Right renal cortex interstitium (tissue), 3 donors: ENCODE data around the gene NFKB1. TPM values are rescaled to one million over a fixed set of nuclear protein-coding genes. Genes with fewer than 3 reads are reported as not detected.
"Not testable (repeated sequence)": the region's sequence is repeated elsewhere in the genome, so short reads cannot be mapped to it uniquely, and the experiment has no call there.

Experiments
- DNase-seq, 3 donors: peaks; one replicate each; pipeline ENCODE4 v3.0.0-alpha.2; 2013; ENCODE audit warnings: low read depth in 3 of 3, low spot score in 2 of 3
- polyA plus RNA-seq, 3 donors: library from polyadenylated mRNA; unstranded; fragments of 120-200 nt; gene quantifications; one replicate each; pipeline ENCODE4 v1.2.1, GENCODE V29; 2013; ENCODE audit not compliant: insufficient read length in 3 of 3

NFKB1 gene, protein sequence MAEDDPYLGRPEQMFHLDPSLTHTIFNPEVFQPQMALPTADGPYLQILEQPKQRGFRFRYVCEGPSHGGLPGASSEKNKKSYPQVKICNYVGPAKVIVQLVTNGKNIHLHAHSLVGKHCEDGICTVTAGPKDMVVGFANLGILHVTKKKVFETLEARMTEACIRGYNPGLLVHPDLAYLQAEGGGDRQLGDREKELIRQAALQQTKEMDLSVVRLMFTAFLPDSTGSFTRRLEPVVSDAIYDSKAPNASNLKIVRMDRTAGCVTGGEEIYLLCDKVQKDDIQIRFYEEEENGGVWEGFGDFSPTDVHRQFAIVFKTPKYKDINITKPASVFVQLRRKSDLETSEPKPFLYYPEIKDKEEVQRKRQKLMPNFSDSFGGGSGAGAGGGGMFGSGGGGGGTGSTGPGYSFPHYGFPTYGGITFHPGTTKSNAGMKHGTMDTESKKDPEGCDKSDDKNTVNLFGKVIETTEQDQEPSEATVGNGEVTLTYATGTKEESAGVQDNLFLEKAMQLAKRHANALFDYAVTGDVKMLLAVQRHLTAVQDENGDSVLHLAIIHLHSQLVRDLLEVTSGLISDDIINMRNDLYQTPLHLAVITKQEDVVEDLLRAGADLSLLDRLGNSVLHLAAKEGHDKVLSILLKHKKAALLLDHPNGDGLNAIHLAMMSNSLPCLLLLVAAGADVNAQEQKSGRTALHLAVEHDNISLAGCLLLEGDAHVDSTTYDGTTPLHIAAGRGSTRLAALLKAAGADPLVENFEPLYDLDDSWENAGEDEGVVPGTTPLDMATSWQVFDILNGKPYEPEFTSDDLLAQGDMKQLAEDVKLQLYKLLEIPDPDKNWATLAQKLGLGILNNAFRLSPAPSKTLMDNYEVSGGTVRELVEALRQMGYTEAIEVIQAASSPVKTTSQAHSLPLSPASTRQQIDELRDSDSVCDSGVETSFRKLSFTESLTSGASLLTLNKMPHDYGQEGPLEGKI
- polyA plus RNA-seq, result 10 to 100 TPM; 27.4 to 28.1 (median 27.6) TPM

- peak in 2 of 3 donors; percentile 32 to 51 for DNase-seq
Observed at GRCh38 chr4:102500696-102501446, at the start of gene NFKB1. Gene NFKB1, plus strand, starts transcription at chr4:102501359. Its CDS starts 24,160 bp downstream, at chr4:102525519.

DNA sequence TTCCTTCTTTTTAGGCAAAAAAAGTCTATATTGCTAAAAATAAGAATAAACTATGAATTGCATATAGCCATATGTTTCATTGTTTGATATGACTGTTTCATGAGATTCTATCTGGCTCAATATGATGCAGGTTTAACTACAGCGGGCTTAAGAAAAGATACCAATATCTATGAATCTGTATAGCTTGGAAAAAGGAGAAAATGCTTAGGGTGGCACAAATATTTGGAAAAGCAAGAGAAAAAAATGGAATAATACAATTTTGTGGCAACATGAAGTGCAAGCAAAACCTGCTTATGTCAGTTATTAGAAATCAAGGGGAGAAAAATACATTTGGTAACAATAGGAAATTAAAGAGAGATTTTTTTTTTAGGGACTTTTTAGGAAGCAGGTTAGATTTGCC, 48.3 kb upstream of the NFKB1 start:
- no peak for DNase-seq

- no peak for DNase-seq
Observed at GRCh38 chr4:102453827-102454226, 47.3 kb upstream of the NFKB1 start.

- no peak for DNase-seq
Observed at GRCh38 chr4:102454268-102454667, 46.9 kb upstream of the NFKB1 start.

- no peak for DNase-seq
Observed at GRCh38 chr4:102454981-102455685, 46.0 kb upstream of the NFKB1 start.

DNA sequence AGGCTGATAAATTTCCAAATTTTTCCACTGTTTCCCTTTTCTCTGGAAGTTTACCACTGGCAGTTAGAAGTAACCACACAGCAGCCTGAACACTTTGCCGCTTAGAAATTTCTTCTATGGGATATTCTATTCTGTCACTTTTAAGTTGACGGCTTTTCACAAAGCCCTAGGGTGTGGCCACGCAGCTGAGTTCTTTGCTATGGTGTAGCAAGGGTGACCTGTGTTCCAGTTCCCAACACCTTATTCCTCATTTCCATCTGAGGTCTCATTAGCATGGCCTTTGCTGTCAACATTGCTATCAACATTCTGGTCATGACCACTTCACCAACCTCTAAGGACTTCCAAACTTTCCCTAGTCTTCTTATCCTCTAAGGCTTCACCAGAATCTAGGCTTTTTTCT, 45.4 kb upstream of the NFKB1 start:
- DNase-seq, result no peak

DNA sequence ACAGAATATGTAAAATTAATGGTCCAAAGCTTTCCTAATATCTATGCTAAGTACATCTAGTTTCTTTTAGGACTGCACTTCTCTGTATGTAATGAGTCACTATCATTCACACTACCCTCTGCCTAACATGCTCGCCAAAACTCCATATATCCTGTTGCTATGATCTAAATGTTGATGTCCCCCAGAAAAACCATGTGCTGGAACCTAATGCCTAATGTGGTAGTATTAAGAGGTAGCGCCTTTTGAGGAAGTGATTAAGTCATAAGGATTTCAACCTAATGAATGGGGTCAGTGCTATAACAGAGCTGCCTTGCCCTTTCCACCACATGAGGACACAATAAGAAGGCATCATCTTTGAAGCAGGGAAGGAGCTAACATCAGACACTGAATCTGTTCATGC, 34.9 kb upstream of the NFKB1 start:
- DNase-seq, result no peak

- no peak for DNase-seq
Observed at GRCh38 chr4:102469806-102470205, 31.4 kb upstream of the NFKB1 start.

- DNase-seq, result no peak
Observed at GRCh38 chr4:102472441-102473013, 28.6 kb upstream of the NFKB1 start.

- DNase-seq, result no peak
Observed at GRCh38 chr4:102473476-102473875, 27.7 kb upstream of the NFKB1 start.

DNA sequence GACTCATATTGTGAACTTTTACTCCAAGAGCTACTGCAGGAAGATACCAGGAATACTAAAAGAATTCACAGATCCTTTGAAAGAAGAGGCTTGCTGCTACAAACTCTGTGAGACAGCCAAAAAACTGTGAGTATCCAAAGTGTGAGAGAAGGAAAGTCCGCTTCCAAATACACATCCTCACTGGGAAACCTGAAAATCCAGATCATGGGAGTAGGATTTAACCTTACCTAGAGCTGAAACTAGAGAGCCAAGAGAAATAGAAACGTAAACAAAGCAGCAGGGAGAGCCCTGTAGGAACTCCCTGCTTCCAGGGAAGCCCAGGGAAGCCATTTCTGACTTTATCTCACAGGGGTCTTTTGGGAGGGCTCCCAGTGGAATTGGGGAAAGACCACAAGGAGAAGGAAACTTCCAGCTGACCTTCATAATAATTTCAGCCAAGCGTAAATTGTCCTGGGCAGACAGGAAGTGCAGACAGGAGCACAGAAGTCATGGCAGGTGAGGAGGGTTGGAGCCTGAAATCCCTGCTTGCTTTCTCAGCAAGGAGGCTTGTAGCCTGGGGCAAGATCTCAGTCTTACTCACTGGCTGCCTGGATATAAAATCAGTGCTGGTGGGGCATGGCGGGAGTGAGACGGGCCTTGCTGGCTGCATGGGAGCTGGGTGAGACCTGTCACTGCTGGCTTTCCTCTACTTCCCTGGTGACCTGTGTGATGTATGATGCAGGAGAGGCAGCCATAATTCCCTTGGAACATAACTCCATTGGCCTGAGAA, 26.2 kb upstream of the NFKB1 start:
- no peak for DNase-seq

DNA sequence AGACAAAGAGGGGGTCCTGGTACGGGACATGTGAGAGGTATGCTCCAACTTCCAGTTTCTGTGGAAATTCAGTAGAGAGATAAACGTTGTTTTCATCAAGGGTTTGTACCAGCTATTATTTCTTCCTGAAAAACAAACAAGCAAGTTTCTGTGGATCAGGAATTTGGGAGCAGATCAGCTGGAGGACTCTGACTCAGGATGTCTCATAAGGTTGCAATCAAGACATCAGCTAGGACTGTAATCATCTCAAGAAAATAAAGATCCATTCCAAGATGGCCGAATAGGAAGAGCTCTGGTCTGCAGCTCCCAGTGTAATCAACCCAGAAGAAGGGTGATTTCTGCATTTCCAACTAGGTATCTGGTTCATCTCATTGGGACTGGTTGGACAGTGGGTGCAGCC, 23.5 kb upstream of the NFKB1 start:
- no peak for DNase-seq

- no peak for DNase-seq
Observed at GRCh38 chr4:102478186-102478585, 23.0 kb upstream of the NFKB1 start.

DNA sequence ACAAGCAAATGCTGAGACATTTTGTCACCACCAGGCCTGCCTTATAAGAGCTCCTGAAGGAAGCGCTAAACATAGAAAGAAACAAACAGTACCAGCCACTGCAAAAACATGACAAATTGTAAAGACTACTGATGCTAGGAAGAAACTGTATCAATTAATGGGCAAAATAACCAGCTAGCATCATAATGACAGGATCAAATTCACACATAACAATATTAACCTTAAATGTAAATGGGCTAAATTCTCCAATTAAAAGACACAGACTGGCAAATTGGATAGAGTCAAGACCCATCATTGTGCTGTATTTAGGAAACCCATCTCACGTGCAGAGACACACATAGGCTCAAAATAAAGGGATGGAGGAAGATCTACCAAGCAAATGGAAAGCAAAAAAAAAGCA, 21.3 kb upstream of the NFKB1 start:
- DNase-seq, result not testable (repeated sequence)

DNA sequence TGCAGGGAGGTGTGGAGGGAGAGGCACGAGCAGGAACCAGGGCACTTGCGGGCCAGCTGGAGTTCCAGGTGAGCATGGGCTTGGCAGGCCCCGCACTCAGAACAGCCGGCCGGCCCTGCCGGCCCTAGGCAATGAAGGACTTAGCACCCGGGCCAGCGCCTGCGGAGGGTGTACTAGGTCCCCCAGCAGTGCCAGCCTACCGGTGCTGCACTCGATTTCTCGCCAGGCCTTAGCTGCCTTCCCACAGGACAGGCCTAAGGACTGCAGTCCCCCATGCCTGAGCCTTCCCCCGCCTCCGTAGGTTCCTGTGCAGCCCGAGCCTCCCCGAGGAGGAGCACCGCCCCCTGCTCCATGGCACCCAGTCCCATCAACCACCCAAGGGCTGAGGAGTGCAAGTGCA, 18.0 kb upstream of the NFKB1 start:
- no peak for DNase-seq

DNA sequence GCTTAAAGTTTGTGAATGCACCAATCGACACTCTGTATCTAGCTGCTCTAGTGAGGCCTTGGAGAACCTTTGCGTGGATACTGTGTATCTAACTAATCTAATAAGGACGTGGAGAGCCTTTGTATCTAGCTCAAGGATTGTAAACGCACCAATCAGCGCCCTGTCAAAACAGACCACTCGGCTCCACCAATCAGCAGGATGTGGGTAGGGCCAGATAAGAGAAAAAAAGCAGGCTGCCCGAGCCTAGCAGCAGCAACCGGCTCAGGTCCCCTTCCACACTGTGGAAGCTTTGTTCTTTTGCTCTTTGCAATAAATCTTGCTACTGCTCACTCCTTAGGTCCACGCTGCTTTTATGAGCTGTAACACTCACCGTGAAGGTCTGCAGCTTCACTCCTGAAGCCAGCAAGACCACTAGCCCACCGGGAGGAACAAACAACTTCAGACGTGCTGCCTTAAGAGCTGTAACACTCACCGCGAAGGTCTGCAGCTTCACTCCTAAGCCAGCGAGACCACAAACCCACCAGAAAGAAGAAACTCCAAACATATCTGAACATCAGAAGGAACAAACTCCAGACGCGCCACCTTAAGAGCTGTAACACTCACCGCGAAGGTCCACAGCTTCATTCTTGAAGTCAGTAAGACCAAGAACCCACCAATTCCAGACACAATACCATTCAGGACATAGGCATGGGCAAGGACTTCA, 17.0 kb upstream of the NFKB1 start:
- not testable (repeated sequence) for DNase-seq

DNA sequence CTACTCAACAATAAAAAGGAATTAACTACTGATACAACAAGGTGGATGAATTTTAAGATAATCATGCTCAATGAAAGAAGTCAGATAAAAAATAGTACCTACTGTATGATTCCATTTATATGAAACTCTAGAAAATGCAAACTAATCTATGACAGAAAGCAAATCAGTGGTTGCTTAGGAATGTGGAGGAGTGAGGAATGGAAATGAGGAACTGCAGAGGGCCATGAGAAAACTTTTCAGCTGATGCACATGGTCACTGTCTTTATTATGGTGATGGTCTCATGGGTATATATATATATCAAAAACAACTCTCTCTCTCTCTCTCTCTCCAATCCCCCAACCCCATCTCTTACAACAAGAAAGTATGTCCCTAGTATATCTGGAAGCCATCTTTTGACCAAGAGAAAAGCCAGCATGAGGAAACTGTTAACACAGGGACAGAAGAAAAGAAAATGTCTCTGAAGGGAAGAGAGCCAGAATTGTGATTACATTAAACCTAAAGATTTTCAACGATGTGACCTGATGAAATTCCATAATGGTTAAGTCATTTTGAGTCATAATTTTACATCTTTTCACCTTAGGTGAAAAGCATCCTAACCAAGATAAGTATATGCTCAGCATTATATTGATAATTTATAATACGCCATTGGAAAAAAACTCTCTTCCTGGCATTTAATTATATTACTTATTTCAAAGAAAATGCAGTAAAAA, 8.5 kb upstream of the NFKB1 start:
- DNase-seq, result no peak

- DNase-seq, result no peak
Observed at GRCh38 chr4:102493257-102493656, 7.9 kb upstream of the NFKB1 start.
